Measurements from ENCODE around the gene DDA1.
A peak's percentile ranks its signal among the peaks of the same experiment; 100 is the strongest.
"Not testable (repeated sequence)": the region's sequence is repeated elsewhere in the genome, so short reads cannot be mapped to it uniquely, and the experiment has no call there.

DDA1 gene

GRCh38 chr19:17289489-17289888, 19.9 kb upstream of the DDA1 start:
- peak; percentile 37 to 53 for DNase-seq

DNA sequence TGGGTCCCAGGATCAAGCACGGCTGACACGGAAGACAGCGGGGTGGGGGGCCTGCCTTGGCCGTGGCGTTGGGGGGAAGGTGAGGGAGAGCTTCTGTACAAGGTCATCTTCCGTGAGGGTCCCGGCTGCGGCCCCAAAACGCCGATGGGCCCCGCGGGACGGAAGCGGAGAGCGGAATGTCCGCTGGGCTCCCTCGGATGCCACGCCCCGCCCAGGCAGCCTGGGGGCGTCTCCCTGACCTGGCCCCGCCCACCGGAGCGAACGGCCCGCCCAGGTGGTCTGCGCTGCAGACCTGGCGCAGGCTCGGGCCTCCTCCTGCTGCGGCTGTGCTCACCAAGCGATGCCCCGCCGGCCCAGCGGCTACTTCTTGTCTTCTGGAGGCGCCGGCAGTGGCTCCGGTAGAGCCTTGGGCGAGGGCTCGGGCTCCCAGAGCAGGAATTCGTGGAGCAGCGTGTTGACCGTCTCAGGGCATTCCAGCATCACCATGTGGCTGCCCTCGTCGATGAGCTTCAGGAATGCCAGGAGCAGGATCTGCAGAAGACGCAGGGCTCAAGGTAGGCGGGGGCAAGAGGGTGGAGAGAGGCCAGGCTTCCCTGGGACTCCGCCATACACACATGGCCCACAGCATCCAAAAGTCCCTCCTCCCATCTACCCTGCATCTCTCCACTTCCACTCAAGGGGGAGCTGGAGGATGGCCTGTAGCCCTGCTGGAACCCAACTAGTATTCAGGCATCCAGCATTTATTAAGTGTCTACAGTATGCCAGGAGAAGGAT, 16.9 kb upstream of the DDA1 start:
- peak; percentile 80 to 87 for DNase-seq

DNA sequence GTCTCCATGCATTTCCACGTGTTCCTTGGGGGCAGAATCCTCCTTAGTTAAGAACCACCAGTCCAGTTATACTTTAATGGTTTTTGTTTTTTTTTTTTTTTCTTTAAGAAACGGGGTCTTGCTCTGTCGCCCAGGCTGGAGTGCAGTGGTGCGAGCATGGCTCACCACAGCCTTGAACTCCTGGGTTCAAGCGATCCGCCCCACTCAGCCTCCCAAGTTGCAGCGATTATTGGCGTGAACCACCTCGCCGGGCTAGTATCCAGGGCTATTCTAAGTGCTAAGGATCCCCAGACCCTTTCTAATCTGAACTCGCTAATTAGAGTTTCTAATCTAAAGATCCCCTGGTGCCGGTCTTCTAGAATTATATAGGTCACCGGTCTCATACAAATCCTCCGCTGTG, 15.8 kb upstream of the DDA1 start:
- no peak for DNase-seq

DNA sequence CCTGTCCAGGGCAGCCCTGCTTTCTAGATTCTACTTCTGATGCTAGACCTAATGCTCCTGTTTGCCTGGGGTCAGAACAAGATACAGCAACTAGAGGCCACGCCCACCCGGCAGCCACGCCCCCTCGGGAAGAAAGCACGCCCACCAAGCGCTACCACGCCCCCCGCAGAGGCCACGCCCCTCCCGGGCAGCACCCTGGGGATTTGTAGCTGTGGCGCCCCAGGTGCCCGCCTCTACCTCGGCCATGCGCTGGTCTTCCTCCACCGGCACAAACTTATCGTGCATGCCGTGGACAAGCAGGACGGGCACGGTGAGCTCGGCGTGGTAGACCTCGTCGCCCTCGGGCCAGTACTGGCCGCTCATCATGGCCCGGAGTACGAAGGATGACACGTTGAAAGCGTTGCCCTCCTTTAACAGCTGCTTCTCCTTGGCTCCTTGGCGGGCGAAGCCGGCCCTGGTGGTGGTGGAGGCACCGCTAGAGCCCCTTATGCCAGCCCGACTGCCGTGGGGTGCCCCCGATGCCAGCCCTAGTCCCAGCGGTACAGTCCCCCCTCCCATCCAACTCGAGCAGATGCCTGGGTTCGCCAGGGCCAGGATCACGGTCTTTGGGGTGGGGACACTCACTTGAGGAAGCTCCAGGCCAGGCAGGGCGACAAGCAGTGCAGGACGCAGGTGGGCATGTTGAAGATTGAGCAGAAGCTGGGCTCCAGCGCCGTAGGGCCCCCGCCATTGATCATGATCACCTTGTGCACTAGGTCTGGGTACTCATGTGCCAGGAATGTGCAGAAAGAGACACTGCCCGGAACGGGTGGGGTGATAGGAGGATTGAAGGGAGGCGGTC, 15.1 kb upstream of the DDA1 start:
- peak; percentile 37 to 60 for DNase-seq

- not testable (repeated sequence) for DNase-seq
Measured at GRCh38 chr19:17295551-17295950, 13.8 kb upstream of the DDA1 start.

DNA sequence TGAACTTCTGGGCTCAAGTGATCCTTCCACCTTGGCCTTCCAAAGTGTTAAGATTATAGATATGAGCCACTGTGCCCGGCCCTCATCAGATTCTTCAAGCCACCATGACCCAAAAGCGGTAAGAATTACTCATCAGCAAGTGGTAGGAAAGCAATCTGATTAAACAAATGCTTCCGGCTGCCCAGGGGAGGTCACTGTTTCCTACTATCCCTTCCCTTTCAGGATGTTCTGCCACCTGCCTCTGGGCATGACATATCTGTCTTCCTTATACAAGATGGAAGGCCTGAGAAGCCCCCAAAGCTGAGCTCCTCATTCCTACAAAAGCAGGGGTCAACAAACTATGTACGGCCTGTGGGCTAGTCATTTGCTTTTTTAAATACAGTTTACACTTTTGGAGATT, 13.1 kb upstream of the DDA1 start:
- no peak for DNase-seq

- DNase-seq = no peak
Measured at GRCh38 chr19:17296976-17297375, 12.4 kb upstream of the DDA1 start.

DNA sequence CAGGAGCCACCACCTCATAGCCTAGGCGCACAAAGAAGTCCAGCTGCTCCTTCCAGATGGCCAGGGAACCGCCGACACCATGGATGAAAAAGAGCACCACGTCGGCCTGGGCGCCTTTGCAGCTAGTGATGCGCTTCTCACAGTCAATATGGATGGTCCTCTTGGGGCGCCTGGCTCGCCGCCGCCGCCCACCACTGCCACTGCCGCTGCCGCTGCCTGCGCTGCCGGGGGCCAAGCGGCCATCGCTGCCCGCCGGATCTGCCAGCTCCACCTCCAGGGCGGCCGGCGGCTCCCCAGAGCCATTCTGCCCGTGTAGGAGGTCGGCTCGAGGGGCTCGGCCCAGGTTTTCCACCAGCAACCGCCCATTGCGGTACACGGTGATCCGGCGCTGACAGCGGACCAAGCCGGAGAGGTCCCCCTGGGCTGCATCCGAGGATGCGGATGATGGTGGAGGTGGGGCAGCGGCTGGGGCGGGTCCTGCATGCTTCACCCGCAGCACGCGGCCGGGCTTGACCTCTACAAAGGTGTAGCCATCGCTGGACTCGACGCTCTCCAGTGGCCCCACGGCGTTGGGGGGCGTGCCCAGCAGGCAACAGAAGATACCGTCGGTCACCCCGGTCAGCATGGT, 8.3 kb upstream of the DDA1 start:
- DNase-seq = no peak

DNA sequence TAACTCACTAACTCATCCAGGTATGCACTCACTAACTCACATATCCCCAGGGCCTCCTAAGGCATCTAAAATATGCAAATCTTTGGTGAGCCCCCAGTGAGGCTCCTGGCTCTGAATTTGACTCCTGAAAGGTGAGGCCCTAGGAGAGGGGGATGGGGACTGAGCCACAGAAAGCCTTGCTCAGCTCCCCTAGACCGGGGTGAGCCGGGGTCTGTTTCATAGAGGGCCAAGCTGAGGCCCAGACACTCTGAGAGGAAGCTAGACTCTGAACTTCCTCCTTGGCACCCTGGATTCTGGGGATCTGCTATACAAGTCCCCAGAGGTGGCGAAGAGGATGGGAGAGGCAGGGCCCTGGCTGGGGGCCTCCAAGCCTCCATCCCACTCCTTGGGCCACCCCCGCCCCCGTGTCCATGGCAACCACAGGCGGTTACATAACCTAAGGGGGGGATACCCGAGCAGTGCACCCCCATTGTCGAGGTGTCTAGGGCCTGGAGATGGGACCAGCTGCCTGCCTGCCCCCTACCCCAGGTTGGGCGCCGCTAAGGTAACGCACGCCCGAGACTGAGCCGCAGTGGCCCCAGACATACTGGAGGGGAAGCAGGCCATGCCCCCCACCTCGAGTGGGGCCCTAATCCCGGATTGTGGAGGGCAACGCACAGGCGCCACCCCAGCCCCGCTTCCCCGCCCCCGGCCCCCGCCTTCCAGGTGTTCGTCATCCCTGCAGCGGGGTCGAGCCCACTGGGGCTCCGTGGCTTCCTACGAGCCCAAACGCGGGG, 6.8 kb upstream of the DDA1 start:
- DNase-seq = peak; percentile 28 to 32

DNA sequence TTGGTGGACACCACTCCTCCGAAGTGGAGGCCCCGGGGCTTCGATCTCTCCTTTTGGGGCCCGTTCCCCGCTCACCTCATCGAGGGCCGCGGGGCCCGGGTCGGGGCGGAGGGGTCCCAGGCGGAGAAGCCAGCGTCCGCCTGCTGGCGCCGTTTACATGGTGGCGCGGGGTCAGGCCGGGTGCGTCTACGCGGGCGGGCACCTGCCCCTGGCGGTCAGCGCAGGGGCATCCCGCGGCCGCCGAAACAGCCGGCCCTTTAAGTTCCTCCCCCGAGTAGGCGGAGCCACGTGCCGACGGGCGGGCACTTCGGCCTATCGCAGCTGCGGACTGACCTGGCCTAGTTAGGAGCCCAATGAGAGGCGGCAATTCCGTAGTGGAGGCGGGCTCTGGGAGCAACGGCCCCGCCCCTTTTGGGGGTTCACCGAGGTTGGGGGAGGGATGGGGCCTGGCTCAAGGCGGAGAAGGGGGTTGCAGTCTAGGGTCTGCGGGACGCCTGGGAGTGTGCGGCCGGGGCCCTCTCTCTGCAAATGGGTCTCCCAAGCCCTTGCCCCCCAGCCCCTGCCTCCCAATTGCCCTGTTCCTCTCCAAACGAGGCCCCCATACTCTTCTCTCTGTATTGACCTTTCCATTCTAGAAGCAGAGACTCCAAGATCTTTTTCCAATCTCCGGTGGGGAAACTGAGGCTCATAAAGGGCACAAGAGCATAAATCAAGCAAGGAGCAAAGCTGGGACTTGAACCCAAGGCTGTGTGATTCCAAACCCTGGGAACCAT, 6.0 kb upstream of the DDA1 start, which contains the start of gene ABHD8:
TSS of gene ABHD8 (minus strand) at position 259 of the 773 bp plus-strand sequence. CDS start 1,809 bp downstream, outside the sequence.
- DNase-seq = peak; percentile 94 to 95

DNA sequence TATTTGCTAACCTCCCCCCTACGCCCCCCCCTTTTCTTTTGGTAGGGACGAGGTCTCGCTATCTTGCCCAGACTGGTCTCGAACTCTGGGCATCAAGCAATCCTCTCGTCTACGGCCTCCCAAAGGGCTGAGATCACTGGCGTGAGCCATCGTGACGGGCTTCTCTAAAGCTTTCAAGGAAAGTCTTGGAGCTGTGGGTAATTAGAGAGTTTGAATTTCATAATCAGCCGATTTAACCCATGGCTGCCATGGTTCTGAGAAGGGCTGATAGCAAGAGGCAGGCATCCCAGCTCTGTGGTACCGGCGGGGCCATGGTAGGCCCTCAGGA, 5.5 kb upstream of the DDA1 start:
- DNase-seq = no peak

- DNase-seq = no peak
Measured at GRCh38 chr19:17304386-17305215, 4.8 kb upstream of the DDA1 start.

DNA sequence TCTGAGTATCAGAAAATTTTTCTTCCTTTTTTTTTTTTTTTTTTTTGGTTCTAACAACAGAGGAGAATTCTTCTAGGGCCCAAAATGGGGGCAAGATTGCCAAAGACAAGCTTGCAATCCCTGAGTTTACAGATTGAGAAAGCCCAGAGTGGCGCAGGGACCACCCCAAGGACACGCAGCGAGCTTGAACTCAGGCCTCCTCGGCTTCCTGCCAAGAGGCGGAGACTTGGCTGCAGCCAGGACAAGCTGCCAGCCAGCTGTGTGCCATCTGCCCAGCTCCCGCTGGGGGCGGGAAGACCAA, 4.2 kb upstream of the DDA1 start:
- DNase-seq = no peak

GRCh38 chr19:17305517-17306284, 3.7 kb upstream of the DDA1 start, which contains the start of gene MRPL34:
TSS of gene MRPL34 (plus strand) at chr19:17305872. CDS start at chr19:17305893, 21 bp downstream.
- DNase-seq = peak; percentile 99

DNA sequence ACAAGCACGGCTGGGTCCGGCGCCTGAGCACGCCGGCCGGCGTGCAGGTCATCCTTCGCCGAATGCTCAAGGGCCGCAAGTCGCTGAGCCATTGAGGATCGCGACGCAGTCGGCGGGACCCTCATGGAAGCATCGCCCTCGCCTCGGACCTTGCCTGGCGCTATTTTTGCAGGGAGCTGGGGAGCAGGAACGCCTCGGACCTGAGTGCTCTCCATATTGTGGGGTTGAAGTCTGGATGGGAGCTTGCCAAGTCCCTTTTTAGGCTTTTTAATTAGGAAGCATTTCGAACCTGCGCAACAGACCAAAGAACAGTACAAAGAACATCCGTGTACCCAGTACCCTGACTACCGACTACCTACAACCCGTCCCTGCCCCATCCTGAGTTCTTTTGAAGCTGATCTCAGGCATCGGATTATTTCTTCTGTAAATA, 3.1 kb upstream of the DDA1 start:
- no peak for DNase-seq

- no peak for DNase-seq
Measured at GRCh38 chr19:17307876-17308377, 1.4 kb upstream of the DDA1 start.

DNA sequence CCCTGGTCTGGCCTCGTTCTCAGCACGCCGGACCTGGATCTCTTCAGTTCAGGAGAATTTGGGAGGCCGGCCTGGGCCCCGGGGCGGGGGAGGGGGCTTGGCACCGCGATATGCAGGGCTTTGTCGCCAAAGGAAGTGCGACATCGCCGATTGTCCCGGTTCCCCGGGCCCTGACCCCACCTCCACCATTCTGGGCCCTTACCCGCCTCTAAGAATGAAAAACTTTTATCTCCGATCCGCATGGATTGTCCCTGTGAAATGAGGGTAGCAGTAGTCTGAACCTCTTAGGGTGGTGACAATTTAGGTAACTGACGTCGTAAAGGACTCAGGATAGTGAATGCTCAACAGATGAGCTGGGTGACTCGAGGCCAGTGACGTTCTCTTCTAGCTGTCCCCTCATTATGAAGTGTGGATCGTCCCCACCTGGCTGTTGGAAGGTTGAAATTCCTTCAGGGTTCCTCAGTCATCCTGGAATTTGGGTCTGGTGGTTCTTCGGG, 650 bp downstream of the DDA1 start:
- no peak for DNase-seq

DNA sequence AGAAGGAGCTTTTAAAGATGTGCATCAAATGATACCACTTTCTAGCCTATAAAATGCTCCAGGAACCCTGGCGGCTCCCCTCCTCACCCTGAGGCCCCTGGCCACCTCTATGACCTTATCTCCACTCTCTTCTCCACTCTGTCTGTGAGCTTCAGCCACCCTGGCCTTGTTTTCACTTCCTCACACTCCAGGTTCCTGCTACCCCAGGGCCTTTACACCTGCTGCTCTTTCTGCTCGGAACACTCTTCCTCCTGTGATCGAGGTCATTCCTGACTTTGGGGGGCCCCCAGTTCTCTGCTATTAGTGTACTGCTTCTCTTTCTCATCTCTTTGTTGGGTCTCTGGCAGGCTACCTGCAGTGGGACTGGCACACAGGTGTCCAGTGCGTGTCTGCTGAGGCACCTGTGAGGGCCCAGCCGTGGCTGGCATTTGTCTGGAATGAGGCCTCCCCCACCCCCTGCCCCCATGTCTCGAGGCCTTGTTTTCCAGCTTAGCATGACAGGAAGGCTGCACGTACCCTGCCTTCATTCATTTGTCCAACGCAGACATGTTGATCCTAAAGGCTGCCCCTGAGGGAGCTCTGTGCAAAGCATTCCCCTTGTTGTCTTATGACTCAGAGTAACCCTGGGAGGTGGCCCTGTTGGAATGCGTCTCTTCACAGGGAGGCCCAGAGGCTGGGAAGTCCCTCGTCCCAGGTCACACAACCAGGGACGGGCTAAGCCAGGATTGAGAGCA, 2.3 kb downstream of the DDA1 start:
- DNase-seq = no peak
